NK-92 (cell line): Measurements from ENCODE around the gene CSDE1.
"Not testable (repeated sequence)": the region's sequence is repeated elsewhere in the genome, so short reads cannot be mapped to it uniquely, and the experiment has no call there.

Experiments used
- DNase-seq: peaks from one replicate; lab custom pipeline; 2025; ENCODE audit not compliant: unreplicated experiment; lab: John Stamatoyannopoulos, UW

Gene CSDE1

DNA sequence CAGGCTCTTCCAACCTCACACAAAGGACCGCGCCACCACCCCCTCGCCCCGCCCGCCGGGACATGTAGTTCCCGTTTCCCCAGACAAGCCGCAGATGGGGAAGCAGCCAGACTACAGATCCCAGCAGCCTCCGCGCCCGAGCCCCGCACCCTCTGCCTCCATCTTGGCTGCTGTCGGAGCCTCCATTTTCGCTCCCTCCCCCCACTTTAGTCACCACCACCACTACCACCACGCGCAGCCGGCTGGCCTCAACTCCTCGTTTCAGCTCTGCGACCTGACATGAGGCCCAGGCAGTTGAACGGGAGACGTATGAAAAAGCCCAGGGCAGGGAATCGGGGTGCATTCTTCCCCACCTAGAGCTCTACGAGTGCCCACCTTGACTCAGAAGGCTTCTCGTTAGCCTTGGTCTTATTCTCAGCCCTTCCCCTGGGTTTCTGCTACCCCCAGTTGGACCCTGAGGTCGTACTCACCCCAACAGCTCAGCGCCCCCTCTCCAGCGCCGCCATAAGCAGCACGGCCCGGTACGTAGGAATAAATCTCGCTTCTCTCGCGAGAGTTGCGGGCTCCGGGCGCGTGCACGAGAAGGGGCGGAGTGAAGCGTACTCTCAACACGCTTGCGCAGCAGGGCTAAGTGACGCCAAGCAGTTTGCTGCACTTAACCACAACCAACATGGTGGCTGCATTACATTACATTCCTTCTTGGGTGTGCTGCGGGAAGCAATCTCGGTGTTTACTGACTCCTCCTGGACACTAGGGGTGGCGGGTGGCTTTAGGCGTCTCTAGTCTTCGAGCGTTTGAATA lies at the start of gene CSDE1:
Gene CSDE1 (minus strand): TSS at position 530 of the 801 bp plus-strand sequence. CDS start 18,094 bp downstream, outside the sequence.
- peak; percentile 74 for DNase-seq

DNA sequence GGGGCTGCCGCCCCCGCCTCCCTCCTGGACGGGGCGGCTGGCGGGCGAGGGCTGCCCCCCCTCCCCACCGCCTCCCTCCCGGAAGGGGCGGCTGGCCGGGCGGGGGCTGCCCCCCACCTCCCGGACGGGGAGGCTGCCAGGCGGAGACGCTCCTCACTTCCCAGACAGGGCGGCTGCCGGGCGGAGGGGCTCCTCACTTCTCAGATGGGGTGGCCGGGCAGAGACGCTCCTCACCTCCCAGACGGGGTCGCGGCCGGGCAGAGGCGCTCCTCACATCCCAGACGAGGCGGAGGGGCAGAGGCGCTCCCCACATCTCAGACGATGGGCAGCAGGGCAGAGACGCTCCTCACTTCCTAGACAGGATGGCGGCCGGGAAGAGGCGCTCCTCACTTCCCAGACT lies 46.7 kb upstream of the CSDE1 start:
- DNase-seq: not testable (repeated sequence)

DNA sequence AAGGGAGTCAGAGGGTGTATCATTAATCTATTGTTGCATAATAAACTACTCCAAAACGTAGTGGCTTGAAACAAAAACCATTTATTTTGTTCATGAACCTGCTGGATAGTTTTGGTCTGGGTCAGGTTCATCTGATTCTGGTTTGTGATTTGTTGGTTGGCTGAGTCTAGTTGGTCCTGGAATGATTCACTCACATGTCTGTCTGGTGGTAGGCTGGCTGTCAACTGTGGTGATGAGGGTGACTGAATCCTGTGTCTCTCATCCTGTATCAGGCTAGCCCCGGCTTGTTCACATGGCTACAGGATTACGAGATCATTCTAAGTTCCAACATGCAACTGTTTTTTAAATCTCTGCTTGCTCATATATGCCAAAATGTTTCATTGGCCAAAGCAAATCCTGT lies 45.2 kb upstream of the CSDE1 start:
- DNase-seq: no peak

DNA sequence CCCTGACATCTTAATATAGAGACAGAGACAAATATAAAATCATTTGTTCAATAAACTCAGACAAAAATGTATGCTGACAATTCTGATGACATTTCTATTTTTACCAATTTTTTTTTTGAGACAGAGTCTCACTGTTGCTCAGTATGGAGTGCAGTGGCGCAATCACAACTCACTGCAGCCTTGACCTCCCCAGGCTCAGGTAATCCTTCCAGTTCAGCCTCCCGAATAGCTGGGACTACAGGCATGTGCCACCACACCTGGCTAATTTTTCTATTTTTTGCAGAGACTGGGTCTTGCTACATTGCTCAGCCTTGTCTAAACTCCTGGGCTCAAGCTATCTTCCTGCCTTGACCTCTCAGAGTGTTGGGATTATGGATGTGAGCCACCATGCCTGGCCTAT lies 36.3 kb upstream of the CSDE1 start:
- no peak for DNase-seq

GRCh38 chr1:114790581-114790980 lies 32.8 kb upstream of the CSDE1 start:
- DNase-seq: not testable (repeated sequence)

DNA sequence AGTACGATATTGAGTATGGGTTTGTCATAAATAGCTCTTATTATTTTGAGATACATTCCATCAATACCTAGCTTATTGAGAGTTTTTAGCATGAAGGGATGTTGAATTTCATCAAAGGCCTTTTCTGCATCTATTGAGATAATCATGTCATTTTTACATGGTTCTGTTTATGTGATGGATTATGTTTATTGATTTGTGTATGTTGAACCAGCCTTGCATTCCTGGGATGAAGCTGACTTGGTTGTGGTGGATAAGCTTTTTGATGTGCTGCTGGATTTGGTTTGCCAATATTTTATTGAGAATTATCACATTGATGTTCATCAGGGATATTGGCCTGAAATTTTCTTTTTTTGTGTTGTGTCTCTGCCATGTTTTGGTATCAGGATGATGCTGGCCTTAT lies 28.7 kb upstream of the CSDE1 start:
- DNase-seq: not testable (repeated sequence)

DNA sequence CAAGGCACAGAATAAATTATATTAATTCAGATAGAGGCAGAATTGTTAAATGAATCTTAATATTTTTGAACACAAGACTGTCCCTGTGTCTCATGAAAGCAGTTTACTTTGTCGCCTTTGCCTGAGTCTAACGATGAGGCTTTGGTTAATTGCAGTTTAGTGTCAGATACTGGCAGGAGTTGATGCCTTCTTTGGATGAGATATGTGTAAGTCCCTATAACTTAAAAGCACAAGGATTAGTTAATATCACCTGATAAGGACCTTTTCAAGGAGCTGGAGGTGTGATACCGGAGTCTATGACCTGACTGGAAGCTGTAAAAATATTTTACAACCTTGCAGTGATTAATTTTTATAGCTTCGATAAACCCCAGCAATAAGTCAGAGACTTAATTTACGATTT lies 24.7 kb upstream of the CSDE1 start:
- no peak for DNase-seq

GRCh38 chr1:114780344-114781226 lies 22.8 kb upstream of the CSDE1 start, which contains the start of gene SIKE1:
Gene SIKE1 (minus strand): TSS chr1:114780685. CDS start chr1:114780607, 78 bp downstream.
- peak; percentile 70 for DNase-seq

GRCh38 chr1:114779722-114780121 lies 21.9 kb upstream of the CSDE1 start:
- DNase-seq: no peak

GRCh38 chr1:114776726-114777125 lies 18.9 kb upstream of the CSDE1 start:
- not testable (repeated sequence) for DNase-seq

- DNase-seq: no peak
Measured at GRCh38 chr1:114771992-114772391, 14.2 kb upstream of the CSDE1 start.

- no peak for DNase-seq
Measured at GRCh38 chr1:114770989-114771388, 13.2 kb upstream of the CSDE1 start.

GRCh38 chr1:114764689-114765088 lies 6.9 kb upstream of the CSDE1 start:
- no peak for DNase-seq

DNA sequence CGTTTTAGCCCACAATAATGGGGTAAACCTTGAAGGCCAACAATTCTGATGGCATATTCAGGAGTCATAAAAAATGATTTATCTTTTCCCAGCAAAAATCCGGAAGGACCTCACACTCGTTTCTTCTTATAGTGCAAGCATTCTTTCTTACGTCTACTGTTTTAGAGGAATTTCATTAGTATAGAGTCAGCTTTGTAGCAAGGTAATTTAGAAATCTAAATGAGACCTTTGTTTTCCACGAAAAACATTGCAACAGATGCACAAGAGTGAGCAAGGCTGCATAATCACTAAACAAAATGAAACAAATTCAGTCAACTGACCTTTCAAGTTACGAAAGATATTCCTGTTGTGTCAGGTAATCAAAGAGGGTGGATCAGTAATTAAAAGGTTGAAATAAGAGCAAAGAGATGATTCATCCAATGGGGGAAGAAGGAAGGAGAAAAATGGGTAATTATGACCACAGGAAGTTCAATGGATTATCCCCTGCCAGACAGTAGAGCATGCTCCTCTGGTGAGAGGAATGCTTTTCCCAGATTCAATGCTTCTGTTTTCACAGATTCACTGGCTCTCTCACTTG lies 560 bp upstream of the CSDE1 start:
- no peak for DNase-seq

DNA sequence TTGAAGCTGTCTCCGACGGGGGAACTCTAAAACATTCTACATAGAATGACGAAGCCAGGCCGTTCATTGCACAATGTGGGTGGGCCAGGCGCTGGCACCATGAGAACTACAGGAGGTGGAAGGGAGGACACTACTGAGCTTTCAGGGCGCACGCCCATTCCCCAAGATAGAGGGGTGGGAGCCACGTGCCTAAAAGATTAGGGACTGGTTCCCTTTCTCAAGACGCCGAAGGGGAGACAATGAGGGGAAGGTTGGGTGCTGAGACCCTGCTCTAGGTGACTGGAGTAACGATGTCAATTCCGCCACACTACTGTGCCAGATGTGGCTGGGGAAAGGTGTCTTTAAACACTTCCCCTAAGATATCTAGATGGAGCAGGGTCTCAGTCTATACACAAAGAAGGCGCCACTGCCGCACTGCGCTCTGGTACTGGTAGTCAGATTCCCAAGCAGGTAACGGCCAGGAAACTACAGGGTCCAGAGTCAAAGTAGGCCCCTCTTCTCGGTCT lies 782 bp downstream of the CSDE1 start:
- DNase-seq: no peak

DNA sequence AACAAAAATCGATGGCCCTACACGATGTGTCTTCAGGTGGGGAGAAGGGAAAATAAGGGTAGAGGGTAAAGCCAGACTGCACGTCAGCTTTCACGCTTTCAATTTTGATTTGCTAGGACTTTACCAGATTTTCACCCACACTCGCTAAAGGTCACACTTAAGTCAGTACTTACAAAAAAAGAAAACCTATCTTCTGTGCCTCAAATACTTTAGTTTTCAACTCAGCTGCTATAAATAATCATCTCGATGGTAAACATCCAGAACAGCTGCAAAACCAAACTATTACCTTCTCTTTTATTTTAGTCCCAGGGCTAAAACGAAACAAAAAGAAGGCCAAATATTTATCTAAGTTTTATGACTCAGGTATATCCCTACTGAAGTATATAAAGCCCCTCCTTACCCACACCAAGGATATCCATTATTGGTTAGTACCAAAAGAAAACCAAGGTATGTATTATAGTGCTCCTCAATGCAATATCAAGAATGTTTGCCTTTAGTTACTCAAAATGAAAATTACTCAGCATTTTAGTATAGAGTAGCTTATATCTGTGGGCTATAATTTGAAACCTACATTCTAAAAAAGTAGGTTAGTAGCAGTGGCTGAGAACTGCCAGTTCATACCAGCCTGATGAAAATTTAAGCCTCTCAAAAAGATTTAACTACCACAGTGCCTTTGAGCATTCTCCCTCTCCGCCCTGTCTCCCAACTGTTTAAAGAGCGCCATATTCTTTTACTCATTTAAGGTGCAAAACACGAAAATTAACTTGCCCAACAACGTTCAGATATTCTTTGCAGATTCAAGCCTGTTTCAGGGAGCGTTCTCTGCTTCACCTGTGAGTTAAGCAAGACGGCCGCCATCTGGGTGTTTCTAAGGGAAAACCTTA lies 1.5 kb downstream of the CSDE1 start:
- DNase-seq: no peak

DNA sequence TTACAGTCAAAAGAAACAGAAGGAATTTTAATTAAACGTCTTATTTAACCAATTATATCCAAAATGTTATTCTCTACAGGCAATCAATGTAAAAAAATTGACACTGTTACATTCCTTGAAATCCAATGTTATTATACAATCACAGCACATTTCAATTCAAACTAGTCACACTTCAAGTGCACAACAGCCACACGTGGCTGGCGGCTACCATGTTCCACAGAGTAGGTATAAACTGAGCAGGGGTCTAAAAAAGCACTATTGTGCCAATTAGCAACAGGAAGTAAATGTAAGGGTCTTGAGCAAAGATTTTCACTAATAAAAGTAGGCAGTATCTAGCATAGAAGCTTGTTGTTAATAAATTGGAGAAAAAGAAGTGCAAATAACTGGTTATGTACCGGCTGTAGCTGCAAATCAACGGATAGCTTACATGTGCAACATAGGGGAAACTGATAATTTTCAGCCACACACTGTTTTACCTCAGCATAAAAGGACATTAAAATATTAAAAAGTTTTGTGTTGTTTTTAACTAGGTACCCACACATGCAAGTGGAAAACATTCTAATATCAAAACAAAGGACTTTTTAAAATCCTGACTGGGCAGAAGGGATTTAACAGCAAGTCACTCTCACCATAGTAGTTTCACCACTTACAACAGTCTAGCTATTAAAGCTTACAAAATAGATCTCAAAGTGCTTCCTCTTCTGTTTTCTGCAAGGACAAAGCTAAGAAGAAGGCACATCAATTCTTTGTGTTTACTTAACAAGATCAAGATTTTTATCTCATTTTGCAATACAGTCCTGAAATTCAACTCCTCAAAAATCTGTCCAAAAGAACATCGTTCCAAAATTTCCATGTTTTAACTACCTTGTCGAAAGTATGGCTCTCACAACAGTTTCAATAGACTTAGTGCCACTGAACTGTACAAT lies 2.5 kb downstream of the CSDE1 start:
- no peak for DNase-seq

DNA sequence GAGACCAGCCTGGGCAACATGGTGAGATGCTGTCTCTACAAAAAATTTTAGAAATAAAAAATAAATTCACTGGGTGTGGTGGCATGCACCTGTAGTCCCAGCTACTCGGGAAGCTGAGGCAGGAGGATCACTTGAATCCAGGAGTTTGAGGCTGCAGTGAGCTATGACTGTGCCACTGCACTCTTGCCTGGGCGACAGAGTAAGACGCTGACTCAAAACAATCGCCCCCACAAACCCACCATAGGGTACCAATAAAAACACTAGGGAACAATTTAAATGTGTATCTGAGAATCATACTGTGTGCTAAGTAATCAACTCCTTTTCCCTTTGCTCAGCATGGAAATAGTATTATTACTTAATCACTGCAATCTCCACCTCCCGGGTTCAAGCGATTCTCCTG lies 4.1 kb downstream of the CSDE1 start:
- not testable (repeated sequence) for DNase-seq

GRCh38 chr1:114753143-114753542 lies 4.6 kb downstream of the CSDE1 start:
- DNase-seq: no peak
